Measurements from ENCODE around the gene FADS6.
A peak's percentile ranks its signal among the peaks of the same experiment; 100 is the strongest.

Gene FADS6

DNA sequence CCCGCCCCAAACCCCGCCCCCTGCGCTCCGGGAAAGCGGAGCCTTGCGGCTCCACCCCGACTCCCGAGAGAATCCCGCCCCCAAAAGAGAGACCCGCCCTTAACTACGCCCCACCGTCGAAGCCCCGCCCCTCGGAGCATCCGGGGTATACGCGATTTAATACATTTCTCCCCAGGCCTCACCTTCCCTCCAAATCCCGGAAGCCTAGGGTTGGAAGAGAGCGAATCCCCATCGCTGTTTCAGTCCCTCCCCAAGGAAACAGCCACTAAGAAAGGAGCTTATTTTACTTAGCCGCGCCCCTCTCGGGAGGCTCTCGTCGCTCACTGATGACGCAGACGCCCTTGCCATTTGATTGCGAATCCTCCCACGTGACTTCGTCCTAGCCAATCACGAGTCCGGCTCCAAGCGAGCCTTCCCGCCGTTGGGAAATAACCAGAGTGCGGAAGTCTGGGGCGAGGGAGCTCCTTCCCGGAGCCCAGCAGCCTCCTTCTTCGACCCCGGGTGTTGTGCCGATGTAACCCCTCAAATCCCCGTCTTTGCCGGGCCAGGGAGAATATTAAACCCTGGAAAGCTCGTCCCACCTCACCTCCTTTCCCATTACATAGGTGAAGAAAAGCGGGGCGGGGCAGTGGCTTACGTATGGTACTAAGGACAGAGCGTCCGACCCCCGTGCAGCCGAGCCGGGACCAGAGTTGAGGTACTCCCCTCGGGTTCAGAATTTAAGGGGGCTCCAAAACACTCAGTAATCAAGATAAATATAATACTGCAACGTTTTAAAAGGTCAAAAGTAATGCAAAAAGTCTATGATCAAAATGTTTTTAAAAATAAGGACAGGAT lies 20.2 kb downstream of the FADS6 start:
- no peaks in the 10 kb centered on the region for H4K20me1 ChIP-seq (ENCODE audit: insufficient read depth, low read length, poor library complexity, severe bottlenecking)
- no peaks in the 10 kb centered on the region for H3K36me3 ChIP-seq (ENCODE audit: insufficient read depth, low read length)
- TF ChIP-seq, protein P1, sequence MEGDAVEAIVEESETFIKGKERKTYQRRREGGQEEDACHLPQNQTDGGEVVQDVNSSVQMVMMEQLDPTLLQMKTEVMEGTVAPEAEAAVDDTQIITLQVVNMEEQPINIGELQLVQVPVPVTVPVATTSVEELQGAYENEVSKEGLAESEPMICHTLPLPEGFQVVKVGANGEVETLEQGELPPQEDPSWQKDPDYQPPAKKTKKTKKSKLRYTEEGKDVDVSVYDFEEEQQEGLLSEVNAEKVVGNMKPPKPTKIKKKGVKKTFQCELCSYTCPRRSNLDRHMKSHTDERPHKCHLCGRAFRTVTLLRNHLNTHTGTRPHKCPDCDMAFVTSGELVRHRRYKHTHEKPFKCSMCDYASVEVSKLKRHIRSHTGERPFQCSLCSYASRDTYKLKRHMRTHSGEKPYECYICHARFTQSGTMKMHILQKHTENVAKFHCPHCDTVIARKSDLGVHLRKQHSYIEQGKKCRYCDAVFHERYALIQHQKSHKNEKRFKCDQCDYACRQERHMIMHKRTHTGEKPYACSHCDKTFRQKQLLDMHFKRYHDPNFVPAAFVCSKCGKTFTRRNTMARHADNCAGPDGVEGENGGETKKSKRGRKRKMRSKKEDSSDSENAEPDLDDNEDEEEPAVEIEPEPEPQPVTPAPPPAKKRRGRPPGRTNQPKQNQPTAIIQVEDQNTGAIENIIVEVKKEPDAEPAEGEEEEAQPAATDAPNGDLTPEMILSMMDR (conservative IDR thresholded peaks at IDR 0.05; ENCODE audit: low read length), result no peak
- TF ChIP-seq EZH2phosphoT487 (IDR thresholded peaks at IDR 0.05; ENCODE audit: borderline replicate concordance), result no peak
- H3K27me3 ChIP-seq (ENCODE audit: insufficient read depth, low read length, poor library complexity, severe bottlenecking), result no peaks in the 10 kb centered on the region
- H2AFZ ChIP-seq (ENCODE audit: low read length), result peak overlapping the region; percentile 19; the same call in 1 of the 2 replicates
- peaks cover 20% of the 10 kb centered on the region for H3K4me1 ChIP-seq (ENCODE audit: insufficient read depth, low read length, poor library complexity, severe bottlenecking)
- peaks cover 9% of the 10 kb centered on the region; the same call in 1 of the 2 replicates for H3K79me2 ChIP-seq (ENCODE audit: insufficient read depth, low read length)
- peak overlapping the region; percentile 99 for H3K9ac ChIP-seq (ENCODE audit: low read depth, low read length, poor library complexity, severe bottlenecking)
- H3F3A ChIP-seq (ENCODE audit: low read depth), result no peaks in the 10 kb centered on the region
- no peaks in the 10 kb centered on the region for H3K9me3 ChIP-seq (ENCODE audit: insufficient read depth, low read depth, low read length)
- H3K9me2 ChIP-seq (replicated peaks; ENCODE audit: low read depth, low read length), result no peaks in the 10 kb centered on the region
- peak overlapping the region; percentile 77 for H3K4me3 ChIP-seq (ENCODE audit: low read length, poor library complexity, severe bottlenecking)
- H3K4me2 ChIP-seq (ENCODE audit: low read depth, low read length, poor library complexity, severe bottlenecking), result peak overlapping the region; percentile 85

DNA sequence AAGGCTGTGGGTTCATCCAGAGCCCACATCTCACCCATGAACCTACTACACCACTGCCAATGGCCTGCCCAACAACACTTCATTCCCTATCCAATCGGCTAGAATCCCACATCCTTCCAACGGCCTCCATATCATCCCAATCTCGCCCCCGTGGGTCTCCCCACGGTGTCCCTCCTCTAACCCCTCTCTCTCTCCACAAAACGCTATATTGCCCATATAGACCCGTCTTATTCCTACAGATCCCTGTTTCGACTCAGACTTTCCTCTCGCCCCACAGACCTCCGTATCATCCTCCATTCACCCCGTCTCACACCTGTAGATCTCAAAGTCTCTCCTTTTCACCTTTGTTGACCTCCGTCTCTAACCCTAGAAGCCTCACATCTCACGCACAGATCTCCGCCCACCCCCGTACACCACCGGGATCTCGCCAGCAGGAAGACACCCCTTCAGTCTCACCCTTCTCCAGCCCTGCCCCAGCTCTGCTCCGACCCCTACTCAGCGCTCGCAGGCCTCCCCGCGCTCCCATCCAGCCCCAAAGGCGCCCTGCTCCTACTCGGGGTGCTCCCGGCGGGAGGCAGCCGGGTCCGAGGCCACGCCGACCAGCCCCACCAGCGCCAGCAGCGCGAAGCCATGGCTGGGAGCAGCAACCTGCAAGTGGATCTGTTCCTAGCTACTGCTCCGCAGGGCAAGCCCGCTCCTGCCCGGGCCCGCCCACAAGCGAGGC lies 21.0 kb downstream of the FADS6 start, which contains the start of gene FDXR:
FDXR (minus strand) TSS at position 682 of the 724 bp plus-strand sequence; CDS start at position 632, 50 bp downstream.
- TF ChIP-seq EZH2phosphoT487 (IDR thresholded peaks at IDR 0.05; ENCODE audit: borderline replicate concordance), result no peak
- TF ChIP-seq, protein P1 (conservative IDR thresholded peaks at IDR 0.05; ENCODE audit: low read length), result no peak
- Histone ChIP-seq H2AFZ (ENCODE audit: low read length) (peak within 1 kb of the TSS; percentile 74; the same call in 1 of the 2 replicates), H3K4me3 (ENCODE audit: low read length, poor library complexity, severe bottlenecking) (peak within 1 kb of the TSS; percentile 77)

DNA sequence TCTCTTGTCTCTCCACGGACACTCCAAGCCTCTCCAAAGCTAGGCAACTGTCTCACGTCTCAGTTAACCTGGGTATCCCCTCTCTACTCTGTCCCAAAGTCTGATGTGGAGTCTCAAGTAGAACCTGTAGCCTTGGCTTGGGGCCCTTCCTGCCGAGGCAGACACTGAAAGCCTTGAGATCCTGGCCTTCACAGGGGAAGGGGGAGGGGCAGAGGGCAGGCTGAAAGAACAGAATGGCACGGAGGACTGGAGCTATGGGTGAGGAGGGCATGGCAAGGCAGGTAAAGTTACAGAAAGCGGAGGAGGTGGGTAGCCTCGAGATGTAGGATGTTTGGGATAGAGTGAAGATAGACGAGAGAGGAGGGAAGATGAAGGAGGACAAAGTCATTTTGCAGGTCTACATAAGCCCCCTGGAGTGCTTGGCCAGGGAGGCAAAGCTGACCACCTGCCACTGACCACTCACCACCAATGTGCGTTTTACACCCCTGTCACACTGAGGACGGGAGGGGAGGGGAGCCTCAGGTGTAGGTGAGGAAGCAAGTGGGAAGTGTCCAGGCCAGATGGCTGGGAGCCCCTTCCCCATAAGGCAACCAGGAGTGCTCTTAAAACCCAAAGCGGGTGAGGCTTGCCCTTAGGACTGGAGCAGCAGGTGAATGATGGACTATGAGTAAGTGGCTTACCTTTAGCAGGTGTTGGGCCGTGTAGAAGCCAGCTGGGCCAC lies 21.9 kb downstream of the FADS6 start:
- peaks cover 20% of the 10 kb centered on the region for H3K4me1 ChIP-seq (ENCODE audit: insufficient read depth, low read length, poor library complexity, severe bottlenecking)

More for the DNA sequence above, 21.0 kb downstream of the FADS6 start, which contains the start of gene FDXR:
- Histone ChIP-seq H3K9me3 (ENCODE audit: insufficient read depth, low read depth, low read length) (no peaks in the 10 kb centered on the region), H3K27me3 (ENCODE audit: insufficient read depth, low read length, poor library complexity, severe bottlenecking) (no peaks in the 10 kb centered on the region), H3K9ac (ENCODE audit: low read depth, low read length, poor library complexity, severe bottlenecking) (peak within 1 kb of the TSS; percentile 99), H3K4me2 (ENCODE audit: low read depth, low read length, poor library complexity, severe bottlenecking) (peak within 1 kb of the TSS; percentile 91), H3K79me2 (ENCODE audit: insufficient read depth, low read length) (peaks cover 9% of the 10 kb centered on the region; the same call in 1 of the 2 replicates), H3F3A (ENCODE audit: low read depth) (no peaks in the 10 kb centered on the region), H4K20me1 (ENCODE audit: insufficient read depth, low read length, poor library complexity, severe bottlenecking) (no peaks in the 10 kb centered on the region), H3K4me1 (ENCODE audit: insufficient read depth, low read length, poor library complexity, severe bottlenecking) (peaks cover 20% of the 10 kb centered on the region), H3K9me2 (replicated peaks; ENCODE audit: low read depth, low read length) (no peaks in the 10 kb centered on the region), H3K36me3 (ENCODE audit: insufficient read depth, low read length) (no peaks in the 10 kb centered on the region)

More for the DNA sequence above, 21.9 kb downstream of the FADS6 start:
- Histone ChIP-seq H2AFZ (ENCODE audit: low read length) (no peak overlapping the region), H3K4me3 (ENCODE audit: low read length, poor library complexity, severe bottlenecking) (peak overlapping the region; percentile 77), H3K79me2 (ENCODE audit: insufficient read depth, low read length) (peaks cover 9% of the 10 kb centered on the region; the same call in 1 of the 2 replicates), H3K9me2 (replicated peaks; ENCODE audit: low read depth, low read length) (no peaks in the 10 kb centered on the region), H3F3A (ENCODE audit: low read depth) (no peaks in the 10 kb centered on the region), H3K9ac (ENCODE audit: low read depth, low read length, poor library complexity, severe bottlenecking) (peak overlapping the region; percentile 99), H3K9me3 (ENCODE audit: insufficient read depth, low read depth, low read length) (no peaks in the 10 kb centered on the region), H3K4me2 (ENCODE audit: low read depth, low read length, poor library complexity, severe bottlenecking) (peak overlapping the region; percentile 91), H3K36me3 (ENCODE audit: insufficient read depth, low read length) (no peaks in the 10 kb centered on the region), H4K20me1 (ENCODE audit: insufficient read depth, low read length, poor library complexity, severe bottlenecking) (no peaks in the 10 kb centered on the region), H3K27me3 (ENCODE audit: insufficient read depth, low read length, poor library complexity, severe bottlenecking) (no peaks in the 10 kb centered on the region)
- TF ChIP-seq EZH2phosphoT487 (IDR thresholded peaks at IDR 0.05; ENCODE audit: borderline replicate concordance), result no peak
- TF ChIP-seq, protein P1 (conservative IDR thresholded peaks at IDR 0.05; ENCODE audit: low read length), result no peak

All from Loucy (cell line).